GM12874 (cell line): Measurements from ENCODE around the gene SP140L.

Experiments
- TF ChIP-seq, protein P1 (sequence below): IDR thresholded peaks from 2 replicates; pipeline ENCODE4 v1.5.1; 2011; ENCODE audit warnings: low read depth, mild to moderate bottlenecking, control low read depth, low read length, moderate library complexity; ENCODE audit not compliant: insufficient read depth

The SP140L gene

DNA sequence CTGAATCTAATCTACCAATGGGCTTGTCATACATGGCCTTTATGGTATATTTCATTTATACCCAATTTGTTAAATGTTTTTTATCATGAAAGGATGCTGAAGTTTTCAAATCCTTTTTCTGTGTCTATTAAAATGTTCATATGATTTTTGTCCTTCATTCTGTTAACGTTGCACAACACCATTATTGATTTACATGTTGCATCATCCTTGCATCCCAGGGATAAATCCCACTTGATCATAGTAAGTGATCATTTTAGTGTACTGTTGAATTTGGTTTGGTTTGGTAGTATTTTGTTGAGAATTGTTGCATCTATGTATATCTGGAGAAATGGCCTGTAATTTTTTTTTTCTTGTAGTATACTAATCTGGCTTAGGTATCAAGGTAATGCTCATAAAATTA, 98.4 kb downstream of the SP140L start:
- TF ChIP-seq, protein P1, sequence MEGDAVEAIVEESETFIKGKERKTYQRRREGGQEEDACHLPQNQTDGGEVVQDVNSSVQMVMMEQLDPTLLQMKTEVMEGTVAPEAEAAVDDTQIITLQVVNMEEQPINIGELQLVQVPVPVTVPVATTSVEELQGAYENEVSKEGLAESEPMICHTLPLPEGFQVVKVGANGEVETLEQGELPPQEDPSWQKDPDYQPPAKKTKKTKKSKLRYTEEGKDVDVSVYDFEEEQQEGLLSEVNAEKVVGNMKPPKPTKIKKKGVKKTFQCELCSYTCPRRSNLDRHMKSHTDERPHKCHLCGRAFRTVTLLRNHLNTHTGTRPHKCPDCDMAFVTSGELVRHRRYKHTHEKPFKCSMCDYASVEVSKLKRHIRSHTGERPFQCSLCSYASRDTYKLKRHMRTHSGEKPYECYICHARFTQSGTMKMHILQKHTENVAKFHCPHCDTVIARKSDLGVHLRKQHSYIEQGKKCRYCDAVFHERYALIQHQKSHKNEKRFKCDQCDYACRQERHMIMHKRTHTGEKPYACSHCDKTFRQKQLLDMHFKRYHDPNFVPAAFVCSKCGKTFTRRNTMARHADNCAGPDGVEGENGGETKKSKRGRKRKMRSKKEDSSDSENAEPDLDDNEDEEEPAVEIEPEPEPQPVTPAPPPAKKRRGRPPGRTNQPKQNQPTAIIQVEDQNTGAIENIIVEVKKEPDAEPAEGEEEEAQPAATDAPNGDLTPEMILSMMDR = no peak

DNA sequence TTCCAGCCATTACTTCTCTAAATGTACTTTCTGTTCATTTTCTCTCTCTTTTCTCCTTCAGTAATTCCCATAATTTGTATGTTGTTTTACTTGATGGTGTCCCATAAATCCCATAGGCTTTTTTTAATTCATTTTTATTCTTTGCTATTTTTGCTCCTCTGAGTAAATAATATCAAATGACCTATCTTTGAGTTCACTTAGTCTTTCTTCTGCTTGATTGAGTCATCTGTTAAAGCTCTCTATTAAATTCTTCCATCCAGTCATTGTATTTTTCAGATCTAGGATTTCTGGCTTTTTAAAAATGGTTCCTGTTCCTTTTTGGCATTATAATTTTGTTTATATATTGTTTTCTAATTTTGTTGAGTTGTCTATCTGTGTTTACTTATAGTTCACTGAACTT, 102.5 kb downstream of the SP140L start:
- TF ChIP-seq, protein P1 = no peak

DNA sequence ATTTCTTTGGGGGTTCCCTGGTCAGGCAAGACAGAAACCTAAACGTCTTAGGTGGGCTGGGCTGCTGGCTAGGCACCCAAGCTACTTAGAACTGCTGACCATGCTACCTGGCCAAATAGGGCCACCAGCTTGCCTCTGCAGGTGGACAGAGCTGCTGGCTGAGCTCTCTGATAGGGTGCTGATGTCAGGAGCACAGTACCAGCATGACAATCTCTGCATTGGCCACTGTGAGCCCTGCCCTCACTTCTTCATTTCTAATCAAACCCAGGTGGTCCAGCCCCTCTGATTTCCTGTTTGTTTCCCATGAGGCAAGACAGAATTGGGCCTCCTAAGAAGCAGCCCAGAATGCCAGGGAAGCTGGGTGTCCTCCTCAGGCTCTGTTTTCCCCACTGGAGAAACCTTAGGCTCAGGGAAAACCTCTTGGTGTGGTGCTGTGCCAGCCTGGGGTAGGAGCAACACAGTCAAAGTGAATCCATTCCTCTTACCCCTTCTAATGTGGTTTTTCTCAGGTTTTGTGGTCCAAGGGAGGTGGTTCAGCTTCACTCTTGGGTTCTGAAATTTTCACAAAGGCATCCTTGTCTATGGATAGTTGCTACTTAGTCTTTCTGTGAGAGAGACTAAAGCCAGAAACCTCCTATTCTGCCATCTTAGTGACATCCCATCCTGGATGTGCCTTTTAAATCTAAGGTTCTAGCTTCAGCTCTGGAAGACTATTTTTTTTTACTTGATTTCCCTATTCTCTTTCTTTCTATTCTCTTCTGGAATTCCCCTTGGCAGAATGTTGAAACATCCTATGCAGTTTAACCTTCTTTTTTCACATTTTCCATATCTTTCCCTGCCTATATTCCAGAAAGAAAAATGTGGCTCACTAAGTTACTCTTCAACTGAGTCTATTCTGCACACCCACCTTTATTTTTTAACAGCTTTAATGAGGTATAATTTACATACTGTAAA, 104.2 kb downstream of the SP140L start:
- TF ChIP-seq, protein P1 = no peak

DNA sequence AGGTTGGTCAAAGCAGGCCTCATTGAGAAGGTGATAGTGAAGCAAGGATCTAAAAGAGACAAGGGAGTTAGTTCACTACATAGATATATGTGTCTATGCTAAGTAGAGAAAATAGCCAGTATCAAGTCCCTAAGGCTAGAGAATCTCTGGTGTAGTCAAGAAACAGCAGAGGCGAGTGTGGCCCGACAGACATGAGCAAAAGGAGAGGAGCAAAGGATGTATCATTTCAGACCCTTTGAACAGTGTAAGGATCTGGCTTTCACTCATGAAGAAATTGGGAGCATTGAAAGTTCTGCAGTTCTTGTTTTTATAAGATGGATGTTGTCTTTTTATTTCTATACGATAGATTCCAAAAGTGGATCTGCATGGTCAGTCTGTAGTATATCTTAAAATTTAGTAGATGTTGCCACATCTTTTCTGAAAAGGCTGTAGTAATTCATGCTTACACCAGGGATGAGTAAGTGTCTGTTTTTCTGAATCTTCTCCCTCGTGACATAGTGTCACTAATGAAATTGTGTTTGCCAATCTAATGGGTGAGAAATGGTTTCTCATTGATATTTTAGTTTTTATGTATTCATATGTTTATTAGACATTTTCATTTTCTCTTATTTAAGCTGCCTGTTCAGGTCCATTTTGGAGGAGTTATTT, 107.8 kb downstream of the SP140L start:
- TF ChIP-seq, protein P1 = no peak

DNA sequence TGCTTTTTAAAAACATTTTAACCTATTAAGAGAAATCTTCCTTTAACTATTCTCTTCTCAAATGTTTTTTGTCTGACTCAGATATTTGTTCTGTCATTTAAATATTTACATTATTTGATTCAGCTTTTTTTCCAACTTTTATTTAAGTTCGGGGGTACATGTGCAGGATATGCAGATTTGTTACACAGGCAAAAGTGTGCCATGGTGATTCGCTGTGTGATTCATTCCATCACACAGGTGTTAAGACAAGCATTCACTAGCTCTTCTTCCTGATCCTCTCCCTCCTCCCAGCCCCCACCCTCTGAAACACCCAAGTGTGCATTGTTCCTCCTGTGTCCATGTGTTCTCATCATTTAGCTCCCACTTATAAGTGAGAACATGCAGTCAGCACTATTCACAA, 108.4 kb downstream of the SP140L start:
- TF ChIP-seq, protein P1 = no peak

DNA sequence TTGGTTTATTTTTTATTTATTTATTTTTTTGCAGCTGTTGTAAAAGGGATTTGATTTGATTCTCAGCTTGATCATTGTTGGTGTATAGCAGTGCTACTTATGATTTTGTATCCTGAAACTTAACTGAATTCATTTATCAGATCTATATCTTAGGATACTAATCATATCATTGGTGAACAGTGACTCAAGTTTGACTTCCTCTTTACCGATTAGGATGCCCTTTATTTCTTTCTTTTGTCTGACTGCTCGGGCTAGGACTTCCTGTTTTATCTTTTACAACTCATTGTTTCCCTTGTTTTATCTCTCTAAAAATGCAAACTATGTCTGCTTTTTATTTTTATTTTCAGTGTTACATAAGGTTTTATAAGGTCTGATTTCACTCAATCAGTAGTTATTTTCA, 112.6 kb downstream of the SP140L start:
- TF ChIP-seq, protein P1 = no peak

DNA sequence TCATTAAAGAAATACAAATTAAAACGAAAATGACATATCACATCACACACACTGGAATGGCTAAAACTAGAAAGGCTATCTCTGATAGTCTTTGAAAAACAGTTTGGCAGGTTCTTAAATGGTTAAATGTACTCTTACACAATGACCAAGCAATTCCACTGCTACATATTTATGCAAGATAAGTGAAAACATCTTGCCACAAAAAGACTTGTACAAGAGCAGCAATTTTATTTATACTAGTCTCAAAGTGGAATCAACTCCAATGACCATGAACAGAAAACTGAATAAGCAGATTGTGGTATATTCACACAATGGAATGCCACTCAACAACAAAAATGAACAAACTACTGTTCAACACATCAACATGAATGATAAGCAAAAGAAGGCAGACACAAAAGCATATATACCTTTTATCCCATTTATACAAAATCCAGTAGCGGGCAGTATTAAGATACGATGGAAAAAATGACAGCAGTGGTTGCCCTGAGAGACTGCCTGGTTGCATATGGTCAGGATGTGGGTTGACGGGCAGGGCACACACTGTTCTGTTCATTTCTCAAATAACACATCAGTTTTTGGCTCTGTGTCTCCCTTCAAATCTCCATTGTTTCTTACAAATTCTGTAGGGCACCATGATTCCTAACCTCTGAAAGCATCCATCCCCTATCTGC, 114.4 kb downstream of the SP140L start:
- TF ChIP-seq, protein P1 = no peak
